RWPE1 (cell line): ENCODE data around the gene OLFM1.

Experiments
- CTCF ChIA-PET: fragments of 350-600 bp; sonication (Branson Sonifier 250); formaldehyde crosslinking; extraction: SDS; loops from one replicate; lab custom pipeline; 2021; lab: Yijun Ruan, JAX
- POLR2A ChIA-PET: fragments of 400-600 bp; formaldehyde crosslinking; extraction: SDS; loops from one replicate; lab custom pipeline; 2020; ENCODE audit warnings: antibody characterized with exemption; ENCODE audit not compliant: low non-redundant PET; lab: Yijun Ruan, JAX
- DNase-seq: peaks from one replicate; pipeline ENCODE4 v3.0.0; 2012; ENCODE audit warnings: low spot score
- H3K27ac ChIP-seq: fragments of 450-650 bp; 2 replicates; pipeline ENCODE4 v1.5.1; 2017
- TF ChIP-seq, protein P1 (sequence below): fragments of 450-650 bp; conservative IDR thresholded peaks from 2 replicates; pipeline ENCODE4 v1.5.1; 2017; ENCODE audit warnings: low read depth, mild to moderate bottlenecking

Gene OLFM1

DNA sequence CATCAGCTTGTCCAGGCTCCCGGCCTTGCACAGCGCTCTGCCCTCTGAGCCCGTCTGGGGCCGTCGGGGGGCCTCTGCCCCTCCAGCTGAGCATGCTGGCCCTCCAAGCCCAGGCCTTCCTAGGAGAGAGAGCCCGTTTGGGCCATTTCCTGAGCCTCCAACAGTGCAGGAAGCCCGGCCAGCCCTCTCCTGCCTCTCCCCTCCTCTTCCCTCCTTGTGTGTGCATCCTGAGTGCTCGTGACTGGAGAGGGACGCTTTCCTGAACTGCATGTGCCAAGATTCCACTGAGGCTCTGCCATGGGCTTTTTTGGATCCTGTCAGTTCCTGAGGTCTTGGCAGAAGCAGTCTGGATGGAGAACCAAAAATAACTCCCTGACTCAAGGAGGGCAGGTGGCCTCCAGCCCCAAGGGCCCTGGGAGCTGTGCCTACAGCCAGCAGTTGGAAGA is 15.6 kb downstream of the OLFM1 start:
- TF ChIP-seq, protein P1, sequence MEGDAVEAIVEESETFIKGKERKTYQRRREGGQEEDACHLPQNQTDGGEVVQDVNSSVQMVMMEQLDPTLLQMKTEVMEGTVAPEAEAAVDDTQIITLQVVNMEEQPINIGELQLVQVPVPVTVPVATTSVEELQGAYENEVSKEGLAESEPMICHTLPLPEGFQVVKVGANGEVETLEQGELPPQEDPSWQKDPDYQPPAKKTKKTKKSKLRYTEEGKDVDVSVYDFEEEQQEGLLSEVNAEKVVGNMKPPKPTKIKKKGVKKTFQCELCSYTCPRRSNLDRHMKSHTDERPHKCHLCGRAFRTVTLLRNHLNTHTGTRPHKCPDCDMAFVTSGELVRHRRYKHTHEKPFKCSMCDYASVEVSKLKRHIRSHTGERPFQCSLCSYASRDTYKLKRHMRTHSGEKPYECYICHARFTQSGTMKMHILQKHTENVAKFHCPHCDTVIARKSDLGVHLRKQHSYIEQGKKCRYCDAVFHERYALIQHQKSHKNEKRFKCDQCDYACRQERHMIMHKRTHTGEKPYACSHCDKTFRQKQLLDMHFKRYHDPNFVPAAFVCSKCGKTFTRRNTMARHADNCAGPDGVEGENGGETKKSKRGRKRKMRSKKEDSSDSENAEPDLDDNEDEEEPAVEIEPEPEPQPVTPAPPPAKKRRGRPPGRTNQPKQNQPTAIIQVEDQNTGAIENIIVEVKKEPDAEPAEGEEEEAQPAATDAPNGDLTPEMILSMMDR = no peak

GRCh38 chr9:135103931-135104639 is 16.6 kb downstream of the OLFM1 start:
- H3K27ac ChIP-seq = no peak overlapping the region
- ChIA-PET CTCF (interaction anchor here (0.6 kb wide), 1 partner anchor 21 kb away, joined by 3 read pairs; no protein-coding TSS in a partner anchor), POLR2A (no interaction called here)
- TF ChIP-seq, protein P1 = no peak
- no peak for DNase-seq

More for the DNA sequence above, 15.6 kb downstream of the OLFM1 start:
- CTCF ChIA-PET = interaction anchor here (0.9 kb wide), 1 partner anchor 8 kb away, joined by 4 read pairs; no protein-coding TSS in a partner anchor
- no peak overlapping the region for H3K27ac ChIP-seq
- POLR2A ChIA-PET = no interaction called here
- no peak for DNase-seq

DNA sequence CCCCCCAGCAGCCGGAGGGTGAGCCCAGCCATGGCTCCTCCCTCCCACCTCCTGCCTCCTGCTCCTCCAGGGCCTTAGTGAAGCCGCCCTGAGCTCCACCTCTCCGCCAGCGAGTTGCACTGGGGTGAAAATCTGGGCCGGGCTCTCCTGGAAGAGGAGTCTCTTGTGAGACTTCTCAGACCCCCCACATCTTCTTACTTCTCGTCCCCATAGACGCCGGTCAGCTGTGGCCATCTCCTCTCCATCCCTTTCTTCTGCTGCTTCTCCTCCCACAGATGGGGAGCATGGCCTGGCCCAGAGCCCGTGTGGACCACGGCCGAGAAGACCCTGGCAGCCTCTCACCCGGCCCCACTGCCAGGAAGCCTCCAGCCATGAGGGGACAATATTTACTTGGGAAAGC is 17.3 kb downstream of the OLFM1 start:
- ChIA-PET CTCF (no interaction called here), POLR2A (no interaction called here)

GRCh38 chr9:135105211-135105745 is 17.8 kb downstream of the OLFM1 start:
- no peak for DNase-seq
- TF ChIP-seq, protein P1 = no peak
- CTCF ChIA-PET = interaction anchor here (1.2 kb wide), 1 partner anchor 28 kb away, joined by 3 read pairs; no protein-coding TSS in a partner anchor
- POLR2A ChIA-PET = no interaction called here
- H3K27ac ChIP-seq = no peak overlapping the region

More for the DNA sequence above, 17.3 kb downstream of the OLFM1 start:
- no peak overlapping the region for H3K27ac ChIP-seq
- TF ChIP-seq, protein P1 = no peak
- DNase-seq = no peak

DNA sequence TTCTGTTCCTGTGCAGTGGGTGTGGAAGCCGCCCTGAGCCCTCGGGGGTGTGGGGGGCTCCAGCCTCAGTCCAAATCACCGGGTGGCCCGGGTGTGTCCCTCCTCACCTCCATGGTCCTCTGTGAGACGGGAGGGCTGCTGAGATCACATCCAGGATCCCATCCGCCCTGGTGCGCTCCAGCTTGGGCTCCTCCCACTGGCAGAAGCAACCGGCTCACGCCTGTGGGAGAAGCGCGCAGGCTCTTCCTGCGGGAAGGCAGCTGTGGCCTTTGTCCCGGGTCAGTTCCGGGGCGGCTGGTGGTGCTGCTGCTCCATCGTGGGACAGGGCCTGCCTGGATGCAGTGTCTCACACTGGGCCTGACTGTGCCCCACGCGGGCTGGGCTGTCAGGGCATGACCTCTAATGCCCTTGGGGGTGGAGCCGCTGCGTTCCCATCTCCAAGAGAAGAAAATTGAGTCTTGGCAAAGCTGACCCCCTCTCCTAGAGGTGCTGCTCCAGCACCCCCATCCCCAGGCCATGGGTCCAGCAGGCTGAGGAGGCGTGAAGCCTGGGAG is 18.5 kb downstream of the OLFM1 start:
- no peak for DNase-seq
- no peak overlapping the region for H3K27ac ChIP-seq
- CTCF ChIA-PET = interaction anchor here (0.6 to 1.2 kb wide), 2 partner anchors 19 to 28 kb away, joined by 3 to 4 read pairs; no protein-coding TSS in a partner anchor
- POLR2A ChIA-PET = no interaction called here
- TF ChIP-seq, protein P1 = no peak

DNA sequence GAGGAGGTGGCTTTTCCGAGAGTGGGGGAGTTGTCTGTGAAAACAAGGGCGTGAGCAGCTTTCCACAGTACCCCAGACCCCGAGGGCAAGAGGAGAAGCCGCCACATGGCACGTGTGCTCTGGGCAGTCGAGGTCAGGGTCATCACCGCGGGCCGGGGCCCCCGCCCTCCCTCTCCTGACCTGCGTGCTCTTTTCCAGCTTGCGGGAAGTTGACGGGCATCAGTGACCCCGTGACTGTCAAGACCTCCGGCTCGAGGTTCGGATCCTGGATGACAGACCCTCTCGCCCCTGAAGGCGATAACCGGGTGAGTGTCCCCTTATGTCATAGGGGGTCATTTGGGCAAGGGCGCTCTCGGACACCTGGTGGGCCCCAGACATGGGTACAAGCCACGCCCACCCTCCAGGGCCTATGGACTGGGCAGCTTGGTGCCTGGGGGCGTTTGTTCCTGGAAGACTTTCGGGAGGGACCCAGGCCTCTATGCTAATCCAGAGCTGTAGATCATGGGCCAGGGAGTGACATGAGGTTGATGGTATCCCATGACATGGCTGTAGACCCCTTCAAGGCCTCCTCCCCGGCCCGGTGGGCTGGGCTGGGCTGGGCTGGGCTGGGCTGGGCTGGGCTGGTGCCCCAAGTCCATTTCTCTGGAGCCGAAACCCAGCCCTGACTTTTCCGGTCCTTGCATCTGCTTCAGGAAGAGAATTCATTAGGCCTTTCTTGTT is 19.2 kb downstream of the OLFM1 start:
- TF ChIP-seq, protein P1 = no peak
- DNase-seq = no peak
- no peak overlapping the region for H3K27ac ChIP-seq
- ChIA-PET POLR2A (no interaction called here), CTCF (interaction anchor here (0.6 to 1.2 kb wide), 2 partner anchors 20 to 29 kb away, joined by 3 to 4 read pairs; no protein-coding TSS in a partner anchor)
